Testis (tissue), 3 donors: ENCODE measurements around the gene TMEM151A. TPM values are rescaled to one million over a fixed set of nuclear protein-coding genes. Genes with fewer than 3 reads are reported as not detected.
A peak's percentile ranks its signal among the peaks of the same experiment; 100 is the strongest.

Experiments
- DNase-seq: peaks from one replicate; pipeline ENCODE4 v3.0.0-alpha.2; 2019
- H3K27ac ChIP-seq, 2 donors: fragments of 200-600 bp; sonication (generic); one replicate each; pipeline ENCODE4 v1.5.1; 2019
- H3K27me3 ChIP-seq: fragments of 200-600 bp; sonication (generic); one replicate; pipeline ENCODE4 v1.5.1; 2019
- H3K36me3 ChIP-seq: fragments of 200-600 bp; sonication (generic); one replicate; pipeline ENCODE4 v1.5.1; 2017; ENCODE audit warnings: low read depth; ENCODE audit errors: missing control alignments
- H3K4me1 ChIP-seq: fragments of 200-600 bp; sonication (generic); one replicate; pipeline ENCODE4 v1.5.1; 2019
- H3K4me3 ChIP-seq, 2 donors: fragments of 200-600 bp; sonication (generic); one replicate each; pipeline ENCODE4 v1.5.1; 2017 to 2019
- H3K9me3 ChIP-seq: fragments of 200-600 bp; sonication (generic); one replicate; pipeline ENCODE4 v1.5.1; 2017
- CTCF ChIP-seq, 3 experiments: fragments of 450-650 bp in 2 of 3; fragments of 200-600 bp in 1 of 3; sonication (generic) in 1 of 3; IDR thresholded peaks; one replicate each; pipeline ENCODE4 v1.5.1; 2016 to 2019; ENCODE audit warnings: antibody characterized with exemption in 3 of 3, mild to moderate bottlenecking in 2 of 3, moderate library complexity in 1 of 3
- POLR2A ChIP-seq: fragments of 450-650 bp; IDR thresholded peaks from one replicate; pipeline ENCODE4 v1.6.1; 2017; ENCODE audit warnings: antibody characterized with exemption, mild to moderate bottlenecking, moderate library complexity
- WGBS, 2 donors: methylation state at CpG; one replicate each; pipeline ENCODE4 v1.1.5; 2018; 5-methylcytosine and 5-hydroxymethylcytosine counted together
- intact Hi-C: fragments of 100-400 bp; cut with DNase I; formaldehyde crosslinking; loops from one replicate; pipeline ENCODE4 v1.15.1; 2023; ENCODE audit warnings: low total_unique reads
- polyA plus RNA-seq: library from polyadenylated mRNA; stranded (reverse); fragments of 350-450 nt; fragmentation: Illumina TruSeq; extraction: RNeasy Lipid Tissue Mini Kit (QIAGEN cat#74804); gene quantifications from one replicate; pipeline ENCODE4 v1.2.3, GENCODE V29; 2014; ENCODE audit warnings: low read depth, low replicate concordance; ENCODE audit not compliant: insufficient read depth
- total RNA-seq, 2 donors: library from RNA; depleted of rRNA; stranded (reverse); fragments of >200 nt; gene quantifications; one replicate each; pipeline ENCODE4 v1.2.3, GENCODE V29; 2016

The TMEM151A gene
- total and polyA plus RNA-seq, 3 donors from 2014 or later, result 0.90 to 1.7 (median 1.4) TPM

DNA sequence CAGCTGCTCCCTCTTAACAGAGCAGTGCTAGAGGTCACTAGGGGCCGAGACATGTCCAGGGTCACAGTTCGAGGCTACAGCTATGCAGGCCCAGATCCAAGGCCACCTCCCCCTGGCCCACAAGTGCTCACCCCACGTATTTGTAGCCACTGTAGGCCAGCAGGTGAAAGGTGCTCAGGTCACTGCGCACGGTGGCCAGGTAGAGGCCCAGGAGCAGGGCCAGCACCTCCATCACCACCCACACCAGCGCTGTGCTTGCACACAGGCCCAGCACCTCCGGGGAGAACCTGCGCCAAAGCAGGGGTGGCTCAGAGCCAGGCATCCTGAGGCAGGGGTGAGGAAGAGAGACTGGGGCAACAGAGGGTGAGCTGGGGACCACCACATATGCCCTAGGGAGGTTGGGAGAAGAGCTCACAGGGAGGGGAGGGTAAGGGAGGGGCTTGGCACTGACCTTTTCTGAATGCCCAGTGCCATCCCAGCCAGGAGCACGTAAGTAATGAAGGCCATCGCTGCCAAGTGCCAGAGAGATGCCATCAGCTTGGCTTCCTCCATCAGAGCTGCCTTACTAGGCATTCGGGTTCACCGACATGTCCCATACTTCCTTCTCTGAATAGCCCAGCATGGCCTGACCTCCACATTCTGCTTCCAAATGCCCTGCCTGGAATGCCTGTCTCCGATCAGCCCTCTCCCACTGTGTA is 6.3 kb upstream of the TMEM151A start:
- no peaks in the 10 kb centered on the region for H3K27me3 ChIP-seq
- H3K4me3 ChIP-seq, result no peak overlapping the region
- WGBS, 2 donors, result 83 to 91% methylated on average over 6 to 13 of the region's 13 CpGs
- H3K27ac ChIP-seq, result no peak overlapping the region
- no peak for TF ChIP-seq POLR2A
- no peak for TF ChIP-seq CTCF (IDR thresholded peaks at IDR 0.05)
- H3K9me3 ChIP-seq, result no peaks in the 10 kb centered on the region
- H3K4me1 ChIP-seq, result peaks cover 17% of the 10 kb centered on the region
- H3K36me3 ChIP-seq, result no peaks in the 10 kb centered on the region
- intact Hi-C loops, result no loop called here
- no peak for DNase-seq

DNA sequence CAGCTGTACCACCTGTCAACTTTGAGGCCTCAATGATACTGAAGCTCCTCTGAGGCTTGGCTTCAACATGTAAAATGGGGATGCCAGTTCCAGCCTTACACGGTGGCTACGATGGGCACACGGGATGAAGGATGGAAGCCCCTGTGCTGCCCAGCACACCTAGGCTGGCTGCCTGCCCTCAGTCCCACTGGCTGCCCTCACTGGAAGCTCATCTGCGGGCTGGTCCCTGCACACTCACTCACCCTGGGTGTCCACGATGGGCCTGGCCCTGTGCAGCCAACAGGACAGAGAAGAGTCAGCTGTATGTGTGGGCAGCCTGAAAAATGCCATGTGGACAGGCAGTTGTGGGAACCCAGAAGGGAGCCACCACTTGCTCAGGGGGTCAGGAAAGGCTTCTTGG is 5.0 kb upstream of the TMEM151A start:
- H3K4me1 ChIP-seq, result peaks cover 17% of the 10 kb centered on the region
- TF ChIP-seq POLR2A (no peak), CTCF (IDR thresholded peaks at IDR 0.05) (no peak)
- no peak for DNase-seq
- H3K9me3 ChIP-seq, result no peaks in the 10 kb centered on the region
- WGBS, 2 donors, result 87% methylated on average over 5 of the region's 5 CpGs; no CpG with 5 or more reads in 1 of the 2 donors
- H3K27ac ChIP-seq, result no peak overlapping the region
- H3K36me3 ChIP-seq, result no peaks in the 10 kb centered on the region
- H3K4me3 ChIP-seq, result no peak overlapping the region
- intact Hi-C loops, result no loop called here
- H3K27me3 ChIP-seq, result no peaks in the 10 kb centered on the region

- no peak for DNase-seq
- TF ChIP-seq CTCF (IDR thresholded peaks at IDR 0.05), result no peak
- TF ChIP-seq POLR2A, result no peak
- intact Hi-C loops, result no loop called here
- peaks cover 21% of the 10 kb centered on the region for H3K4me1 ChIP-seq
- no peaks in the 10 kb centered on the region for H3K9me3 ChIP-seq
- no peaks in the 10 kb centered on the region for H3K27me3 ChIP-seq
- no peak overlapping the region for H3K4me3 ChIP-seq
- H3K27ac ChIP-seq, result no peak overlapping the region
- WGBS, 2 donors, result 47 to 65% methylated on average over 9 to 10 of the region's 10 CpGs
- no peaks in the 10 kb centered on the region for H3K36me3 ChIP-seq
These were observed 4.3 kb upstream of the TMEM151A start for GRCh38 chr11:66287211-66287888.

GRCh38 chr11:66287889-66288670 is 3.6 kb upstream of the TMEM151A start:
- TF ChIP-seq CTCF (IDR thresholded peaks at IDR 0.05) (no peak), POLR2A (no peak)
- no peaks in the 10 kb centered on the region for H3K36me3 ChIP-seq
- intact Hi-C loops, result no loop called here
- H3K27ac ChIP-seq, result peak overlapping the region; percentile 89 to 94
- WGBS, 2 donors, result 23 to 25% methylated on average over 14 to 20 of the region's 20 CpGs
- H3K4me3 ChIP-seq, result peak overlapping the region; percentile 73 to 94
- H3K9me3 ChIP-seq, result no peaks in the 10 kb centered on the region
- peaks cover 22% of the 10 kb centered on the region for H3K4me1 ChIP-seq
- H3K27me3 ChIP-seq, result no peaks in the 10 kb centered on the region
- DNase-seq, result no peak
